ENCODE results near the gene TBC1D2.

DNA sequence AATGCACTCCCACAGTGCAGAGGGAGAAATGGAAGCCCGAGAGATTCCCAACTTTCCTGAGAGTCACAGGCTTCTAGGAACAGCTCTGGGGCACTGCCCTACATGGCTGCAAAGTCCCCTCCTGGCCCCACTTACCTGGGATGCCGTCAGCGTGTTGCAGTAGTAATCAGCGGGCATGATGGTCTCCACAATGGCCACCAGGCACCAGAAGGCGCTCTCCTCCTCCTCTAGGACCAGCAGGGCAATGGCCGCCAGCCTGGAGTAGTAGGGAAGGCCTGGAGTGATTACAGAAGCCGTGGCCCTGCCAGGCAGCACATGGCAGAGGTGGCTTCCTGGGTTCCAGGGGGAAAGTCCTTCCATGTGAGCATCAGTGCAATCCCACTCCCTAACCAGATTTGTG, 52.3 kb downstream of the TBC1D2 start:
- TF ChIP-seq, protein P1, sequence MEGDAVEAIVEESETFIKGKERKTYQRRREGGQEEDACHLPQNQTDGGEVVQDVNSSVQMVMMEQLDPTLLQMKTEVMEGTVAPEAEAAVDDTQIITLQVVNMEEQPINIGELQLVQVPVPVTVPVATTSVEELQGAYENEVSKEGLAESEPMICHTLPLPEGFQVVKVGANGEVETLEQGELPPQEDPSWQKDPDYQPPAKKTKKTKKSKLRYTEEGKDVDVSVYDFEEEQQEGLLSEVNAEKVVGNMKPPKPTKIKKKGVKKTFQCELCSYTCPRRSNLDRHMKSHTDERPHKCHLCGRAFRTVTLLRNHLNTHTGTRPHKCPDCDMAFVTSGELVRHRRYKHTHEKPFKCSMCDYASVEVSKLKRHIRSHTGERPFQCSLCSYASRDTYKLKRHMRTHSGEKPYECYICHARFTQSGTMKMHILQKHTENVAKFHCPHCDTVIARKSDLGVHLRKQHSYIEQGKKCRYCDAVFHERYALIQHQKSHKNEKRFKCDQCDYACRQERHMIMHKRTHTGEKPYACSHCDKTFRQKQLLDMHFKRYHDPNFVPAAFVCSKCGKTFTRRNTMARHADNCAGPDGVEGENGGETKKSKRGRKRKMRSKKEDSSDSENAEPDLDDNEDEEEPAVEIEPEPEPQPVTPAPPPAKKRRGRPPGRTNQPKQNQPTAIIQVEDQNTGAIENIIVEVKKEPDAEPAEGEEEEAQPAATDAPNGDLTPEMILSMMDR (IDR thresholded peaks at IDR 0.05; ENCODE audit: insufficient read depth, low read length): no peak
- no peak for TF ChIP-seq POLR2AphosphoS5 (IDR thresholded peaks at IDR 0.05; ENCODE audit: low read depth)

Data from HL-60 (cell line).